Stomach (tissue), 4 donors: ENCODE measurements around the gene PKDCC.

ENCODE experiments used
- EP300 ChIP-seq: sonication (generic); formaldehyde crosslinking; IDR thresholded peaks from one replicate; pipeline ENCODE4 v1.6.1; 2017; ENCODE audit warnings: antibody characterized with exemption
- POLR2A ChIP-seq, 4 donors: fragments of 450-650 bp; IDR thresholded peaks; one replicate each; pipeline ENCODE4 v1.6.1; 2016; ENCODE audit warnings: antibody characterized with exemption in 4 of 4, control low read depth in 2 of 4, mild to moderate bottlenecking in 1 of 4, moderate library complexity in 1 of 4
- TF ChIP-seq, protein P1 (sequence below), 7 experiments: fragments of 450-650 bp in 4 of 7; fragments of 200-600 bp in 3 of 7; sonication (generic) in 3 of 7; IDR thresholded peaks; one replicate each; pipeline ENCODE4 v1.5.1; 2016 to 2019; ENCODE audit warnings: antibody characterized with exemption in 7 of 7, control low read depth in 2 of 7, mild to moderate bottlenecking in 1 of 7

DNA sequence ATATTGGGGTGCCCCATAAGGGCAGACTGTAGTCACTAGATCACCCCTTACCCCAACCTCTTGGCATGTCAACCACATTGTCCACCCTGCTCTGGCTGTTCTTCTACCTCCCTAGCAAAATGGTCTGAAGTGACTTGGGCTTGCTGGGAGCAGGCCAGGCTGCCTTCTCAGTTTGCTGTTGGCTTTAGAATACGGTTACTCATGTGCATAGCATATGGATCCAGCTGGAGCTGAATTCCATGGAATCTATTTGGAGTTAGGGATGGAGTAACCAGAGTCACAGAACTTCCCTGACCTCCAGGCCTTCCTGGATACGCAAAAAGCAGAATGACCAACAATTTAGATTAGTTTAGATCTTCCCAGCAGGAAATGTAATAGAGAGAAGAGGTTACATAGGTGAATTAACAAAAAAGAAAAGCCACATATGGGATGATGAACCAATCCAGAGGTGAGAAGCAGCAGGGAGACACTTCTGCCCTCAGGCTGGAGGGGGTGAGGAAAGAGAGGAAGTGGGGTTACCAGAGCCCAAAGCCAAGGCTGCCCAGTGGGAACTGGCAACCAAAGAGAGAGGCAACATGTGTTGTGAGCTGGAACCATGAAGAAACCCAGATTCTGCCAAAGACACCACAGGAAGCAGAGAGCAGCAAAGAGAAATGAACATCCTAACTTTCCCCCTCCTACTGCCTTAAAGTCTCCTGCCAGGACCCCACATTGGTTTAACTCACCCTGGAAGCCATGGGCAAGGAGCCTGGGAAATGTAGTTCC, 26.1 kb downstream of the PKDCC start:
- TF ChIP-seq EP300: no peak
- TF ChIP-seq, protein P1, sequence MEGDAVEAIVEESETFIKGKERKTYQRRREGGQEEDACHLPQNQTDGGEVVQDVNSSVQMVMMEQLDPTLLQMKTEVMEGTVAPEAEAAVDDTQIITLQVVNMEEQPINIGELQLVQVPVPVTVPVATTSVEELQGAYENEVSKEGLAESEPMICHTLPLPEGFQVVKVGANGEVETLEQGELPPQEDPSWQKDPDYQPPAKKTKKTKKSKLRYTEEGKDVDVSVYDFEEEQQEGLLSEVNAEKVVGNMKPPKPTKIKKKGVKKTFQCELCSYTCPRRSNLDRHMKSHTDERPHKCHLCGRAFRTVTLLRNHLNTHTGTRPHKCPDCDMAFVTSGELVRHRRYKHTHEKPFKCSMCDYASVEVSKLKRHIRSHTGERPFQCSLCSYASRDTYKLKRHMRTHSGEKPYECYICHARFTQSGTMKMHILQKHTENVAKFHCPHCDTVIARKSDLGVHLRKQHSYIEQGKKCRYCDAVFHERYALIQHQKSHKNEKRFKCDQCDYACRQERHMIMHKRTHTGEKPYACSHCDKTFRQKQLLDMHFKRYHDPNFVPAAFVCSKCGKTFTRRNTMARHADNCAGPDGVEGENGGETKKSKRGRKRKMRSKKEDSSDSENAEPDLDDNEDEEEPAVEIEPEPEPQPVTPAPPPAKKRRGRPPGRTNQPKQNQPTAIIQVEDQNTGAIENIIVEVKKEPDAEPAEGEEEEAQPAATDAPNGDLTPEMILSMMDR (IDR thresholded peaks at IDR 0.05): no peak
- TF ChIP-seq POLR2A (IDR thresholded peaks at IDR 0.05): no peak
